K562 (cell line): ENCODE measurements around the gene OR8A1.

Source experiments
- ARID3A ChIP-seq: IDR thresholded peaks from 2 replicates; pipeline ENCODE4 v1.6.1; 2012; ENCODE audit warnings: low read depth, low read length, improper control_type of control experiment, borderline replicate concordance
- CHCHD3 ChIP-seq: fragments of 250-450 bp; sonication (Bioruptor Pico); IDR thresholded peaks from 2 replicates; pipeline ENCODE4 v2.1.2; 2022; ENCODE audit warnings: mild to moderate bottlenecking
- CTCF ChIP-seq, 3 experiments: IDR thresholded peaks in 2 of 3; conservative IDR thresholded peaks in 1 of 3; 2 replicates each; pipeline ENCODE4 v1.5.1; 2011 to 2012; ENCODE audit warnings: low read length in 3 of 3, mild to moderate bottlenecking in 3 of 3, control low read depth in 2 of 3, improper control_type of control experiment in 1 of 3, inconsistent platforms in 1 of 3, low read depth in 1 of 3, mixed read lengths in 1 of 3, moderate library complexity in 1 of 3; ENCODE audit not compliant: insufficient read depth in 2 of 3
- HDAC2 ChIP-seq: fragments of 450-650 bp; IDR thresholded peaks from 2 replicates; pipeline ENCODE4 v1.6.1; 2016; ENCODE audit warnings: mild to moderate bottlenecking
- MAX ChIP-seq: sonication (generic); formaldehyde crosslinking; IDR thresholded peaks from 2 replicates; pipeline ENCODE4 v1.9.0; 2022; ENCODE audit warnings: mild to moderate bottlenecking, missing genetic modification reagents
- MTA2 ChIP-seq: fragments of 450-650 bp; IDR thresholded peaks from 2 replicates; pipeline ENCODE4 v1.6.1; 2016; ENCODE audit warnings: low read depth
- PCBP2 ChIP-seq: fragments of 200-400 bp; formaldehyde crosslinking; IDR thresholded peaks from 2 replicates; pipeline ENCODE4 v1.6.1; 2018; ENCODE audit warnings: low read length, low read depth, mild to moderate bottlenecking, moderate library complexity; ENCODE audit not compliant: poor library complexity, severe bottlenecking
- POLR2A ChIP-seq: fragments of 450-650 bp; conservative IDR thresholded peaks from 2 replicates; pipeline ENCODE4 v1.6.1; 2016
- REST ChIP-seq, 2 experiments: fragments of 450-650 bp; formaldehyde crosslinking in 1 of 2; IDR thresholded peaks; 2 replicates each; pipeline versions ENCODE4 v1.4.0 to v1.6.1; 2014 to 2020; ENCODE audit warnings: mild to moderate bottlenecking in 2 of 2, borderline replicate concordance in 1 of 2, low read depth in 1 of 2
- SIN3A ChIP-seq, 2 experiments: fragments of 150-350 bp in 1 of 2; IDR thresholded peaks; 2 replicates each; pipeline ENCODE4 v1.6.1; 2011 to 2016; ENCODE audit warnings: borderline replicate concordance in 2 of 2, low read depth in 2 of 2, low read length in 2 of 2, mild to moderate bottlenecking in 2 of 2, moderate library complexity in 2 of 2; ENCODE audit not compliant: control insufficient read depth in 1 of 2
- U2AF1 ChIP-seq: fragments of 200-400 bp; formaldehyde crosslinking; optimal IDR thresholded peaks from 2 replicates; pipeline ENCODE3; 2017; ENCODE audit warnings: mild to moderate bottlenecking, low read depth, low read length, moderate library complexity

- TF ChIP-seq REST (IDR thresholded peaks at IDR 0.05; ENCODE audit: borderline replicate concordance) (no peak), REST (CRISPR knock-in tag; IDR thresholded peaks at IDR 0.05; ENCODE audit: low read depth) (no peak), MTA2 (no peak; the same call in 1 of the 2 replicates), PCBP2 (no peak), CHCHD3 (no peak), ARID3A (no peak), SIN3A (IDR thresholded peaks at IDR 0.05; ENCODE audit: borderline replicate concordance in 2 of 2, control insufficient read depth in 1 of 2, low read depth in 2 of 2, low read length in 2 of 2) (no peak), POLR2A (no peak), U2AF1 (no peak), CTCF (IDR thresholded peaks at IDR 0.05 in 2 of 3, conservative IDR thresholded peaks at IDR 0.05 in 1 of 3; ENCODE audit: insufficient read depth in 2 of 3, low read depth in 1 of 3, low read length in 3 of 3) (no peak), MAX (CRISPR knock-in tag) (no peak), HDAC2 (no peak; the same call in 1 of the 2 replicates)
Measured at GRCh38 chr11:124608147-124608546, 38.4 kb downstream of the OR8A1 start.
